IMR-90 (cell line): Measurements from ENCODE around the gene TFAP2C.

ENCODE experiments used
- CTCF ChIP-seq: conservative IDR thresholded peaks from 2 replicates; pipeline ENCODE4 v1.5.1; 2012; ENCODE audit warnings: mild to moderate bottlenecking, low read depth, low read length, improper control_type of control experiment
- FOS ChIP-seq: fragments of 150-350 bp; IDR thresholded peaks from 2 replicates; pipeline ENCODE4 v1.6.1; 2016; ENCODE audit warnings: low read depth, low read length
- MAFK ChIP-seq: IDR thresholded peaks from 2 replicates; pipeline ENCODE4 v1.6.1; 2012; ENCODE audit warnings: low read depth, low read length, improper control_type of control experiment
- POLR2A ChIP-seq: IDR thresholded peaks from 2 replicates; pipeline ENCODE4 v1.6.1; 2012; ENCODE audit warnings: mild to moderate bottlenecking, low read depth, low read length
- RAD21 ChIP-seq: IDR thresholded peaks from 2 replicates; pipeline ENCODE4 v1.6.1; 2012; ENCODE audit warnings: low read length, improper control_type of control experiment
- RFX5 ChIP-seq: IDR thresholded peaks from 2 replicates; pipeline ENCODE4 v1.8.0; 2012; ENCODE audit warnings: low read depth, mild to moderate bottlenecking, low read length, moderate library complexity

- TF ChIP-seq POLR2A: no peak
- no peak for TF ChIP-seq CTCF
- no peak for TF ChIP-seq RFX5
- TF ChIP-seq FOS: no peak
- TF ChIP-seq MAFK: no peak
- TF ChIP-seq RAD21: no peak
Measured at GRCh38 chr20:56631990-56632327, 2.9 kb downstream of the TFAP2C start.
